SK-N-SH (cell line): ENCODE data around the gene ZNF385A. TPM values are rescaled to one million over a fixed set of nuclear protein-coding genes. Genes with fewer than 3 reads are reported as not detected.

Source experiments
- CTCF ChIA-PET: fragments of 300-600, 350-600 bp; formaldehyde crosslinking; extraction: SDS; loops from one replicate; lab custom pipeline; 2021; lab: Yijun Ruan, JAX
- POLR2A ChIA-PET: fragments of 350-600 bp; sonication (Branson Sonifier 250); formaldehyde crosslinking; extraction: SDS; loops from one replicate; lab custom pipeline; 2020; ENCODE audit warnings: antibody characterized with exemption, inconsistent platforms; lab: Yijun Ruan, JAX
- DNase-seq: peaks from one replicate; pipeline ENCODE4 v3.0.0; 2012
- H2AFZ ChIP-seq: fragments of 200-600 bp; sonication (generic); 2 replicates; pipeline ENCODE4 v1.8.1; 2016; ENCODE audit warnings: antibody characterized with exemption, mild to moderate bottlenecking, low read depth
- H3F3A ChIP-seq: fragments of 200-600 bp; sonication (generic); replicated peaks from 2 replicates; pipeline ENCODE3; 2016; ENCODE audit warnings: antibody characterized with exemption, mild to moderate bottlenecking; ENCODE audit not compliant: insufficient read depth
- H3K27ac ChIP-seq, 2 experiments: fragments of 200-500 bp in 1 of 2; fragments of 200-600 bp in 1 of 2; sonication (Bioruptor generic) in 1 of 2; sonication (generic), shearing (Covaris generic) in 1 of 2; 2 replicates each; pipeline versions ENCODE4 v1.5.1 to v1.6.1; 2014 to 2016; ENCODE audit warnings: low read depth in 2 of 2, inconsistent platforms in 1 of 2, low read length in 1 of 2, mild to moderate bottlenecking in 1 of 2, mixed read lengths in 1 of 2
- H3K27me3 ChIP-seq: fragments of 200-600 bp; sonication (generic), shearing (Covaris generic); 2 replicates; pipeline ENCODE4 v1.6.1; 2016; ENCODE audit warnings: mixed run types; ENCODE audit not compliant: insufficient read depth
- H3K36me3 ChIP-seq, 2 experiments: fragments of 200-500 bp in 1 of 2; fragments of 200-600 bp in 1 of 2; sonication (Bioruptor generic) in 1 of 2; sonication (generic) in 1 of 2; replicated peaks in 1 of 2; 2 replicates each; pipeline versions ENCODE3 to v1.5.1; 2014 to 2016; ENCODE audit warnings: low read length in 1 of 2, mild to moderate bottlenecking in 1 of 2; ENCODE audit not compliant: insufficient read depth in 2 of 2, control insufficient read depth in 1 of 2
- H3K4me1 ChIP-seq, 2 experiments: fragments of 200-500 bp in 1 of 2; fragments of 200-600 bp in 1 of 2; sonication (Bioruptor generic) in 1 of 2; sonication (generic), shearing (Covaris generic) in 1 of 2; 2 replicates each; pipeline versions ENCODE4 v1.5.1 to v1.6.1; 2014 to 2016; ENCODE audit warnings: low read depth in 1 of 2, low read length in 1 of 2, mixed run types in 1 of 2; ENCODE audit not compliant: insufficient read depth in 2 of 2, control insufficient read depth in 1 of 2
- H3K4me2 ChIP-seq: fragments of 200-600 bp; sonication (generic), shearing (Covaris generic); 2 replicates; pipeline ENCODE4 v1.6.1; 2017; ENCODE audit warnings: mixed run types
- H3K4me3 ChIP-seq, 2 experiments: fragments of 200-500 bp in 1 of 2; fragments of 200-600 bp in 1 of 2; sonication (Bioruptor generic) in 1 of 2; sonication (generic), shearing (Covaris generic) in 1 of 2; 2 replicates each; pipeline versions ENCODE4 v1.5.1 to v1.8.1; 2014 to 2016; ENCODE audit warnings: low read depth in 2 of 2, inconsistent platforms in 1 of 2, low read length in 1 of 2, mild to moderate bottlenecking in 1 of 2, mixed read lengths in 1 of 2, moderate library complexity in 1 of 2
- H3K79me2 ChIP-seq: fragments of 200-600 bp; sonication (generic); 2 replicates; pipeline ENCODE4 v1.8.1; 2017; ENCODE audit warnings: mild to moderate bottlenecking; ENCODE audit not compliant: insufficient read depth
- H3K9ac ChIP-seq: fragments of 200-600 bp; sonication (generic); 2 replicates; pipeline ENCODE4 v1.6.1; 2017; ENCODE audit warnings: mixed run types
- H3K9me2 ChIP-seq: fragments of 200-600 bp; sonication (generic); 2 replicates; pipeline ENCODE4 v1.6.1; 2017; ENCODE audit warnings: mixed run types
- H3K9me3 ChIP-seq: fragments of 200-600 bp; sonication (generic); 2 replicates; pipeline ENCODE4 v1.6.1; 2017; ENCODE audit warnings: mixed run types, mild to moderate bottlenecking, moderate library complexity
- H4K20me1 ChIP-seq: fragments of 200-600 bp; sonication (generic); 2 replicates; pipeline ENCODE4 v1.6.1; 2017; ENCODE audit warnings: mild to moderate bottlenecking, mixed run types; ENCODE audit not compliant: insufficient read depth
- CHD2 ChIP-seq: fragments of 150-350 bp; IDR thresholded peaks from 2 replicates; pipeline ENCODE4 v1.6.1; 2018; ENCODE audit warnings: low read length; ENCODE audit not compliant: partially characterized antibody
- ELF1 ChIP-seq: IDR thresholded peaks from 2 replicates; pipeline ENCODE4 v1.4.0; 2012
- EP300 ChIP-seq, 2 experiments: IDR thresholded peaks; 2 replicates each; pipeline versions ENCODE4 v1.4.0 to v1.6.1; 2012; ENCODE audit warnings: borderline replicate concordance in 1 of 2, low read depth in 1 of 2, low read length in 1 of 2
- EZH2phosphoT487 ChIP-seq: fragments of 200-600 bp; sonication (generic); IDR thresholded peaks from 2 replicates; pipeline ENCODE4 v1.6.1; 2017; ENCODE audit warnings: low read depth, mixed run types, mild to moderate bottlenecking, antibody characterized with exemption, moderate library complexity, borderline replicate concordance
- FOSL2 ChIP-seq: IDR thresholded peaks from 2 replicates; pipeline ENCODE4 v1.4.0; 2012; ENCODE audit warnings: low read depth, mild to moderate bottlenecking, moderate library complexity, borderline replicate concordance
- MEF2A ChIP-seq: IDR thresholded peaks from 2 replicates; pipeline ENCODE4 v1.4.0; 2012; ENCODE audit warnings: low read depth, borderline replicate concordance
- MXI1 ChIP-seq: IDR thresholded peaks from 2 replicates; pipeline ENCODE4 v1.6.1; 2012; ENCODE audit warnings: mild to moderate bottlenecking, low read depth, low read length, improper control_type of control experiment
- POLR2AphosphoS5 ChIP-seq: IDR thresholded peaks from 2 replicates; pipeline ENCODE4 v1.6.1; 2012; ENCODE audit warnings: low read depth, low read length
- RAD21 ChIP-seq: IDR thresholded peaks from 2 replicates; pipeline ENCODE4 v1.6.1; 2012; ENCODE audit warnings: mild to moderate bottlenecking, low read length
- TCF12 ChIP-seq: IDR thresholded peaks from 2 replicates; pipeline ENCODE4 v1.4.0; 2012
- TEAD4 ChIP-seq: IDR thresholded peaks from 2 replicates; pipeline ENCODE4 v1.4.0; 2012; ENCODE audit warnings: mild to moderate bottlenecking, borderline replicate concordance; ENCODE audit not compliant: insufficient read depth
- USF1 ChIP-seq: IDR thresholded peaks from 2 replicates; pipeline ENCODE4 v1.4.0; 2012; ENCODE audit warnings: low read depth, borderline replicate concordance
- YY1 ChIP-seq: IDR thresholded peaks from 2 replicates; pipeline ENCODE4 v1.4.0; 2012; ENCODE audit warnings: low read depth, mild to moderate bottlenecking
- ZBTB33 ChIP-seq: IDR thresholded peaks from 2 replicates; pipeline ENCODE4 v1.4.0; 2012; ENCODE audit warnings: low read depth, borderline replicate concordance
- WGBS: methylation state at CpG from one replicate; pipeline ENCODE4 v1.1.6; 2017; ENCODE audit warnings: low lambda C conversion rate; 5-methylcytosine and 5-hydroxymethylcytosine counted together
- polyA plus RNA-seq, 3 experiments: library from polyadenylated mRNA; depleted of rRNA; stranded (reverse); fragments of >200 nt; gene quantifications; 2 replicates each; pipeline ENCODE4 v1.2.3, GENCODE V29; 2012
- TF ChIP-seq, protein P1 (sequence below): fragments of 150-350 bp; IDR thresholded peaks from 2 replicates; pipeline ENCODE4 v1.6.1; 2016; ENCODE audit warnings: mild to moderate bottlenecking, low read depth, low read length
- TF ChIP-seq, protein P2 (sequence below): IDR thresholded peaks from 2 replicates; pipeline ENCODE4; 2012
- TF ChIP-seq, protein P3 (sequence below): fragments of 150-350 bp; IDR thresholded peaks from 2 replicates; pipeline ENCODE4 v1.6.1; 2017; ENCODE audit warnings: antibody characterized with exemption, low read length, low read depth, borderline replicate concordance

The ZNF385A gene
- polyA plus RNA-seq, 1 of the 3 experiments (the other 2 are of a cell fraction), result 2.6 TPM

GRCh38 chr12:54337280-54337842, 47.2 kb downstream of the ZNF385A start (continued):
- TF ChIP-seq MEF2A (no peak), POLR2AphosphoS5 (no peak), TEAD4 (no peak)

- ChIA-PET POLR2A (interaction anchor here (0.6 to 1.5 kb wide), 6 partner anchors 26 to 90 kb away, joined by 3 to 6 read pairs (median 3); partner anchors contain the start of genes CBX5 and HNRNPA1), CTCF (interaction anchor here (0.9 to 16.1 kb wide), 11 partner anchors 7 to 126 kb away, joined by 3 to 266 read pairs (median 6); partner anchors contain the start of genes COPZ1 and NFE2)
- Histone ChIP-seq H3K9me3 (no peaks in the 10 kb centered on the region), H3K4me1 (peaks cover 5% of the 10 kb centered on the region in 2 experiments; a peak in 2 of 4 replicates), H2AFZ (no peak overlapping the region), H3K36me3 (peaks cover 2 to 5% of the 10 kb centered on the region in 2 experiments), H4K20me1 (peaks cover 19% of the 10 kb centered on the region), H3K79me2 (peaks cover 87% of the 10 kb centered on the region), H3K27ac (no peak overlapping the region), H3K4me2 (no peak overlapping the region), H3F3A (no peaks in the 10 kb centered on the region), H3K9ac (no peak overlapping the region), H3K27me3 (no peaks in the 10 kb centered on the region), H3K4me3 (no peak overlapping the region), H3K9me2 (no peaks in the 10 kb centered on the region)
- WGBS, result 96% methylated on average over 4 of the region's 4 CpGs
- TF ChIP-seq TEAD4 (no peak), ZBTB33 (no peak), EP300 (IDR thresholded peaks at IDR 0.05; ENCODE audit: borderline replicate concordance in 1 of 2, low read depth in 1 of 2, low read length in 1 of 2) (no peak), POLR2AphosphoS5 (no peak), YY1 (no peak), EZH2phosphoT487 (no peak), USF1 (no peak), FOSL2 (no peak), CHD2 (no peak), ELF1 (no peak), RAD21 (no peak), MXI1 (no peak), TCF12 (no peak)
- TF ChIP-seq, protein P1, sequence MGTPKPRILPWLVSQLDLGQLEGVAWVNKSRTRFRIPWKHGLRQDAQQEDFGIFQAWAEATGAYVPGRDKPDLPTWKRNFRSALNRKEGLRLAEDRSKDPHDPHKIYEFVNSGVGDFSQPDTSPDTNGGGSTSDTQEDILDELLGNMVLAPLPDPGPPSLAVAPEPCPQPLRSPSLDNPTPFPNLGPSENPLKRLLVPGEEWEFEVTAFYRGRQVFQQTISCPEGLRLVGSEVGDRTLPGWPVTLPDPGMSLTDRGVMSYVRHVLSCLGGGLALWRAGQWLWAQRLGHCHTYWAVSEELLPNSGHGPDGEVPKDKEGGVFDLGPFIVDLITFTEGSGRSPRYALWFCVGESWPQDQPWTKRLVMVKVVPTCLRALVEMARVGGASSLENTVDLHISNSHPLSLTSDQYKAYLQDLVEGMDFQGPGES, result no peak
- TF ChIP-seq, protein P2, sequence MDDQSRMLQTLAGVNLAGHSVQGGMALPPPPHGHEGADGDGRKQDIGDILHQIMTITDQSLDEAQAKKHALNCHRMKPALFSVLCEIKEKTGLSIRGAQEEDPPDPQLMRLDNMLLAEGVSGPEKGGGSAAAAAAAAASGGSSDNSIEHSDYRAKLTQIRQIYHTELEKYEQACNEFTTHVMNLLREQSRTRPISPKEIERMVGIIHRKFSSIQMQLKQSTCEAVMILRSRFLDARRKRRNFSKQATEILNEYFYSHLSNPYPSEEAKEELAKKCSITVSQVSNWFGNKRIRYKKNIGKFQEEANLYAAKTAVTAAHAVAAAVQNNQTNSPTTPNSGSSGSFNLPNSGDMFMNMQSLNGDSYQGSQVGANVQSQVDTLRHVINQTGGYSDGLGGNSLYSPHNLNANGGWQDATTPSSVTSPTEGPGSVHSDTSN, result no peak
- TF ChIP-seq, protein P3, sequence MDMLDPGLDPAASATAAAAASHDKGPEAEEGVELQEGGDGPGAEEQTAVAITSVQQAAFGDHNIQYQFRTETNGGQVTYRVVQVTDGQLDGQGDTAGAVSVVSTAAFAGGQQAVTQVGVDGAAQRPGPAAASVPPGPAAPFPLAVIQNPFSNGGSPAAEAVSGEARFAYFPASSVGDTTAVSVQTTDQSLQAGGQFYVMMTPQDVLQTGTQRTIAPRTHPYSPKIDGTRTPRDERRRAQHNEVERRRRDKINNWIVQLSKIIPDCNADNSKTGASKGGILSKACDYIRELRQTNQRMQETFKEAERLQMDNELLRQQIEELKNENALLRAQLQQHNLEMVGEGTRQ, result no peak
- DNase-seq, result no peak
Measured at GRCh38 chr12:54333420-54334034, 51.0 kb downstream of the ZNF385A start.
